ENCODE results near the gene SLC39A5. TPM values are rescaled to one million over a fixed set of nuclear protein-coding genes. Genes with fewer than 3 reads are reported as not detected.

The SLC39A5 gene
- total and polyA plus RNA-seq, 2 of the 13 experiments (the other 11 are each of a cell fraction or from before 2014, with no cell fraction given), result 59.7 to 101 TPM

DNA sequence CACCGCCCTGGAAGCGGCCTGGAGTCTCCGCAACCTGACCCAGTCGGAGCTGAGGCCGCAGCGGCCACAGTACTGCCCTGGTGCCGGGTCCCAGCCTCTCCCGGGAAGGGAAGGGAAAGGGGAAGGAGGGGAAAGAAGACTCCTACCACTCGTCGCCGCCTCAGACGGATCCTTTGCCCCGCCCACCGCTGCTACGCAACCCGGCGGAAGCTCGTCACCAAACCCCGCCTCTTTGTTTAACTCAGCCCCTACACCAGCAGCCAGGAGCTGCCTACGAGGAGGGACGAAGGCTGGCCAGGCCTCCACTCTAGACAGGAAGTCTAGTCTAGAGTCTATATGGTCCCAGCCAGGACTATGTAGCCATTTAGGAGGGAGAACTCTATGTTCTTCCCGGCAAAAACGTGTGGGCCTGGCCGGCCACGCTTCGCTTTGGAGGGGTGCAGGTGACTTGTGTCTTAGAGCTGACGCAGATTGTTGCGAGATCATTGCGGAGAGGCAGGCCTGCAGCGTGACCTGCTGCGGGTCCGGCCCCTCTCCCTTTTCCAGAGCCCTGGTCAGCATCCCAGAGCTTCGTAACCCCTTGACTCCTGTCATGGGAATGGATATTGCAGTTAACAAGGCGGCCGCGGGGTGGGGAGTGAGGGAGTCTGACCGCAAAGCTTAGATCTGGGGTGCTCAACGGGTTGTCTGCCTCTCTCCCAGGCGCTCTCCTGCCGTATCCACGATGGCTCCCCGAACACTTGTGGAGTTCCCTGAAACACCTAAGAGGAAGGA is 7.9 kb upstream of the SLC39A5 start, which contains the start of gene RNF41 (continued):
- TF ChIP-seq, protein P1, sequence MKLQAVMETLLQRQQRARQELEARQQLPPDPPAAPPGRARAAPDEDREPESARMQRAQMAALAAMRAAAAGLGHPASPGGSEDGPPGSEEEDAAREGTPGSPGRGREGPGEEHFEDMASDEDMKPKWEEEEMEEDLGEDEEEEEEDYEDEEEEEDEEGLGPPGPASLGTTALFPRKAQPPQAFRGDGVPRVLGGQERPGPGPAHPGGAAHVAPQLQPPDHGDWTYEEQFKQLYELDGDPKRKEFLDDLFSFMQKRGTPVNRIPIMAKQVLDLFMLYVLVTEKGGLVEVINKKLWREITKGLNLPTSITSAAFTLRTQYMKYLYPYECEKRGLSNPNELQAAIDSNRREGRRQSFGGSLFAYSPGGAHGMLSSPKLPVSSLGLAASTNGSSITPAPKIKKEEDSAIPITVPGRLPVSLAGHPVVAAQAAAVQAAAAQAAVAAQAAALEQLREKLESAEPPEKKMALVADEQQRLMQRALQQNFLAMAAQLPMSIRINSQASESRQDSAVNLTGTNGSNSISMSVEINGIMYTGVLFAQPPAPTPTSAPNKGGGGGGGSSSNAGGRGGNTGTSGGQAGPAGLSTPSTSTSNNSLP (IDR thresholded peaks at IDR 0.05; ENCODE audit: low read depth, low read length), result no peak
- TF ChIP-seq ZBTB7A (CRISPR knock-in tag; IDR thresholded peaks at IDR 0.05) (0 out of 2 replicates have a peak, but pooled peaks have one; percentile 23), ZZZ3 (CRISPR knock-in tag; IDR thresholded peaks at IDR 0.05; ENCODE audit: borderline replicate concordance) (peak; percentile 74; the same call in 1 of the 2 replicates), ZNF724P (CRISPR knock-in tag; IDR thresholded peaks at IDR 0.05; ENCODE audit: borderline replicate concordance) (no peak), KDM5A (IDR thresholded peaks at IDR 0.05; ENCODE audit: borderline replicate concordance, low read length) (no peak; the same call in 1 of the 2 replicates), KAT8 (CRISPR knock-in tag; IDR thresholded peaks at IDR 0.05) (peak; percentile 94), CBFB (CRISPR knock-in tag; IDR thresholded peaks at IDR 0.05) (no peak), ZNF674 (CRISPR knock-in tag; IDR thresholded peaks at IDR 0.05; ENCODE audit: low read depth) (no peak), CREM (IDR thresholded peaks at IDR 0.05) (peak; percentile 91), CREM (CRISPR knock-in tag; IDR thresholded peaks at IDR 0.05) (no peak), FOSL2 (CRISPR knock-in tag; IDR thresholded peaks at IDR 0.05) (peak; percentile 15; the same call in 1 of the 2 replicates), ZFAT (CRISPR knock-in tag; conservative IDR thresholded peaks at IDR 0.05) (no peak), ATF7-NPFF (CRISPR knock-in tag; IDR thresholded peaks at IDR 0.05; ENCODE audit: low read depth) (peak; percentile 8; the same call in 1 of the 2 replicates), ZNF564 (CRISPR knock-in tag; IDR thresholded peaks at IDR 0.05) (no peak; the same call in 1 of the 2 replicates), ZNF792 (CRISPR knock-in tag; IDR thresholded peaks at IDR 0.05) (0 out of 2 replicates have a peak, but pooled peaks have one; percentile 34), ZC3H13 (CRISPR knock-in tag; IDR thresholded peaks at IDR 0.05) (no peak), ZNF335 (CRISPR knock-in tag; IDR thresholded peaks at IDR 0.05) (0 out of 2 replicates have a peak, but pooled peaks have one; percentile 63), HCFC1 (IDR thresholded peaks at IDR 0.05; ENCODE audit: low read depth, low read length) (peak; percentile 36; the same call in 1 of the 2 replicates), ZFP1 (CRISPR knock-in tag; IDR thresholded peaks at IDR 0.05) (peak; percentile 61; the same call in 1 of the 2 replicates), STAG1 (CRISPR knock-in tag; IDR thresholded peaks at IDR 0.05) (0 out of 2 replicates have a peak, but pooled peaks have one; percentile 2), CBX5 (CRISPR knock-in tag; IDR thresholded peaks at IDR 0.05; ENCODE audit: borderline replicate concordance) (no peak), ZNF672 (CRISPR knock-in tag; IDR thresholded peaks at IDR 0.05) (no peak)
- TF ChIP-seq, protein P2, sequence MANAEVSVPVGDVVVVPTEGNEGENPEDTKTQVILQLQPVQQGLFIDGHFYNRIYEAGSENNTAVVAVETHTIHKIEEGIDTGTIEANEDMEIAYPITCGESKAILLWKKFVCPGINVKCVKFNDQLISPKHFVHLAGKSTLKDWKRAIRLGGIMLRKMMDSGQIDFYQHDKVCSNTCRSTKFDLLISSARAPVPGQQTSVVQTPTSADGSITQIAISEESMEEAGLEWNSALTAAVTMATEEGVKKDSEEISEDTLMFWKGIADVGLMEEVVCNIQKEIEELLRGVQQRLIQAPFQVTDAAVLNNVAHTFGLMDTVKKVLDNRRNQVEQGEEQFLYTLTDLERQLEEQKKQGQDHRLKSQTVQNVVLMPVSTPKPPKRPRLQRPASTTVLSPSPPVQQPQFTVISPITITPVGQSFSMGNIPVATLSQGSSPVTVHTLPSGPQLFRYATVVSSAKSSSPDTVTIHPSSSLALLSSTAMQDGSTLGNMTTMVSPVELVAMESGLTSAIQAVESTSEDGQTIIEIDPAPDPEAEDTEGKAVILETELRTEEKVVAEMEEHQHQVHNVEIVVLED (CRISPR knock-in tag; IDR thresholded peaks at IDR 0.05; ENCODE audit: borderline replicate concordance), result peak; percentile 64; the same call in 1 of the 2 replicates
- TF ChIP-seq, protein P3, sequence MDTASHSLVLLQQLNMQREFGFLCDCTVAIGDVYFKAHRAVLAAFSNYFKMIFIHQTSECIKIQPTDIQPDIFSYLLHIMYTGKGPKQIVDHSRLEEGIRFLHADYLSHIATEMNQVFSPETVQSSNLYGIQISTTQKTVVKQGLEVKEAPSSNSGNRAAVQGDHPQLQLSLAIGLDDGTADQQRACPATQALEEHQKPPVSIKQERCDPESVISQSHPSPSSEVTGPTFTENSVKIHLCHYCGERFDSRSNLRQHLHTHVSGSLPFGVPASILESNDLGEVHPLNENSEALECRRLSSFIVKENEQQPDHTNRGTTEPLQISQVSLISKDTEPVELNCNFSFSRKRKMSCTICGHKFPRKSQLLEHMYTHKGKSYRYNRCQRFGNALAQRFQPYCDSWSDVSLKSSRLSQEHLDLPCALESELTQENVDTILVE (CRISPR knock-in tag; IDR thresholded peaks at IDR 0.05), result no peak; the same call in 1 of the 2 replicates
- TF ChIP-seq, protein P4, sequence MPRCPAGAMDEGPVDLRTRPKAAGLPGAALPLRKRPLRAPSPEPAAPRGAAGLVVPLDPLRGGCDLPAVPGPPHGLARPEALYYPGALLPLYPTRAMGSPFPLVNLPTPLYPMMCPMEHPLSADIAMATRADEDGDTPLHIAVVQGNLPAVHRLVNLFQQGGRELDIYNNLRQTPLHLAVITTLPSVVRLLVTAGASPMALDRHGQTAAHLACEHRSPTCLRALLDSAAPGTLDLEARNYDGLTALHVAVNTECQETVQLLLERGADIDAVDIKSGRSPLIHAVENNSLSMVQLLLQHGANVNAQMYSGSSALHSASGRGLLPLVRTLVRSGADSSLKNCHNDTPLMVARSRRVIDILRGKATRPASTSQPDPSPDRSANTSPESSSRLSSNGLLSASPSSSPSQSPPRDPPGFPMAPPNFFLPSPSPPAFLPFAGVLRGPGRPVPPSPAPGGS (CRISPR knock-in tag; IDR thresholded peaks at IDR 0.05), result peak; percentile 61; the same call in 1 of the 2 replicates

Measured in HepG2 (cell line).